Epidermal melanocyte (primary cell): ENCODE measurements around the gene FLACC1.
"Not testable (repeated sequence)": the region's sequence is repeated elsewhere in the genome, so short reads cannot be mapped to it uniquely, and the experiment has no call there.

Source experiments
- DNase-seq: peaks from one replicate; pipeline ENCODE4 v3.0.0; 2011; ENCODE audit warnings: low spot score; ENCODE audit not compliant: insufficient read length

FLACC1 gene

GRCh38 chr2:201357221-201357620, at the start of gene FLACC1:
FLACC1 (minus strand) TSS chr2:201357345; CDS start chr2:201351404, 5,941 bp downstream.
- DNase-seq: peak; percentile 86

- DNase-seq: peak; percentile 25
Measured at GRCh38 chr2:201406077-201406662, 49.0 kb upstream of the FLACC1 start.

GRCh38 chr2:201404699-201405280, 47.6 kb upstream of the FLACC1 start:
- no peak for DNase-seq

- no peak for DNase-seq
Measured at GRCh38 chr2:201403880-201404279, 46.7 kb upstream of the FLACC1 start.

- no peak for DNase-seq
Measured at GRCh38 chr2:201402651-201403562, 45.8 kb upstream of the FLACC1 start.

GRCh38 chr2:201401815-201402214, 44.7 kb upstream of the FLACC1 start:
- no peak for DNase-seq

- DNase-seq: no peak
Measured at GRCh38 chr2:201396595-201396994, 39.5 kb upstream of the FLACC1 start.

GRCh38 chr2:201383136-201383535, 26.0 kb upstream of the FLACC1 start:
- DNase-seq: no peak

- DNase-seq: no peak
Measured at GRCh38 chr2:201378496-201379397, 21.6 kb upstream of the FLACC1 start.

GRCh38 chr2:201377218-201377617, 20.1 kb upstream of the FLACC1 start:
- no peak for DNase-seq

GRCh38 chr2:201369775-201370174, 12.6 kb upstream of the FLACC1 start:
- DNase-seq: no peak

- DNase-seq: not testable (repeated sequence)
Measured at GRCh38 chr2:201369318-201369717, 12.2 kb upstream of the FLACC1 start.

GRCh38 chr2:201366146-201366545, 9.0 kb upstream of the FLACC1 start:
- DNase-seq: no peak

- no peak for DNase-seq
Measured at GRCh38 chr2:201363857-201364560, 6.9 kb upstream of the FLACC1 start.

GRCh38 chr2:201362396-201362795, 5.3 kb upstream of the FLACC1 start:
- DNase-seq: no peak

GRCh38 chr2:201361078-201361733, 4.1 kb upstream of the FLACC1 start:
- no peak for DNase-seq

- no peak for DNase-seq
Measured at GRCh38 chr2:201360256-201360655, 3.1 kb upstream of the FLACC1 start.

GRCh38 chr2:201358684-201359083, 1.5 kb upstream of the FLACC1 start:
- DNase-seq: no peak

GRCh38 chr2:201353116-201353515, 4.0 kb downstream of the FLACC1 start:
- DNase-seq: no peak

- no peak for DNase-seq
Measured at GRCh38 chr2:201350879-201351278, 6.3 kb downstream of the FLACC1 start.
